Glutamatergic neuron (in vitro differentiated cells): ENCODE measurements around the gene ZNF790. TPM values are rescaled to one million over a fixed set of nuclear protein-coding genes. Genes with fewer than 3 reads are reported as not detected.

ENCODE experiments used
- DNase-seq: peaks from one replicate; pipeline ENCODE4 v3.0.0; 2022
- H3K27ac Mint-ChIP-seq: one replicate; pipeline ENCODE4 v1.8.0; 2020; ENCODE audit warnings: mild to moderate bottlenecking, mixed read lengths, inconsistent platforms; ENCODE audit not compliant: unreplicated experiment
- H3K27me3 Mint-ChIP-seq: one replicate; pipeline ENCODE4 v1.8.0; 2020; ENCODE audit warnings: mild to moderate bottlenecking, moderate library complexity, mixed read lengths, inconsistent platforms; ENCODE audit not compliant: unreplicated experiment
- H3K36me3 Mint-ChIP-seq: one replicate; pipeline ENCODE4 v1.8.0; 2020; ENCODE audit warnings: mild to moderate bottlenecking, mixed read lengths, inconsistent platforms; ENCODE audit not compliant: unreplicated experiment
- H3K4me1 Mint-ChIP-seq: one replicate; pipeline ENCODE4 v1.8.0; 2020; ENCODE audit warnings: mild to moderate bottlenecking, low read depth, mixed read lengths, inconsistent platforms; ENCODE audit not compliant: unreplicated experiment
- H3K4me3 Mint-ChIP-seq: one replicate; pipeline ENCODE4 v1.8.0; 2020; ENCODE audit warnings: mild to moderate bottlenecking, mixed read lengths, inconsistent platforms; ENCODE audit not compliant: unreplicated experiment
- H3K9me3 Mint-ChIP-seq: one replicate; pipeline ENCODE4 v1.8.0; 2020; ENCODE audit warnings: mild to moderate bottlenecking, moderate library complexity, mixed read lengths, inconsistent platforms; ENCODE audit not compliant: unreplicated experiment
- total RNA-seq: library from RNA; stranded (reverse); fragmentation: NEBNext Ultra II Directional; extraction: Animal tissue kit (Norgen Biotek cat#: 25700); gene quantifications from one replicate; pipeline ENCODE4 v1.2.1, GENCODE V29; 2021; ENCODE audit not compliant: unreplicated experiment
- TF ChIP-seq, protein P1 (sequence below): fragments of 200-600 bp; sonication (generic); IDR thresholded peaks from one replicate; pipeline ENCODE4 v1.5.0; 2021; ENCODE audit not compliant: partially characterized antibody, unreplicated experiment

ZNF790 gene
- total RNA-seq, 1 donor from 2014 or later = 13.3 TPM

DNA sequence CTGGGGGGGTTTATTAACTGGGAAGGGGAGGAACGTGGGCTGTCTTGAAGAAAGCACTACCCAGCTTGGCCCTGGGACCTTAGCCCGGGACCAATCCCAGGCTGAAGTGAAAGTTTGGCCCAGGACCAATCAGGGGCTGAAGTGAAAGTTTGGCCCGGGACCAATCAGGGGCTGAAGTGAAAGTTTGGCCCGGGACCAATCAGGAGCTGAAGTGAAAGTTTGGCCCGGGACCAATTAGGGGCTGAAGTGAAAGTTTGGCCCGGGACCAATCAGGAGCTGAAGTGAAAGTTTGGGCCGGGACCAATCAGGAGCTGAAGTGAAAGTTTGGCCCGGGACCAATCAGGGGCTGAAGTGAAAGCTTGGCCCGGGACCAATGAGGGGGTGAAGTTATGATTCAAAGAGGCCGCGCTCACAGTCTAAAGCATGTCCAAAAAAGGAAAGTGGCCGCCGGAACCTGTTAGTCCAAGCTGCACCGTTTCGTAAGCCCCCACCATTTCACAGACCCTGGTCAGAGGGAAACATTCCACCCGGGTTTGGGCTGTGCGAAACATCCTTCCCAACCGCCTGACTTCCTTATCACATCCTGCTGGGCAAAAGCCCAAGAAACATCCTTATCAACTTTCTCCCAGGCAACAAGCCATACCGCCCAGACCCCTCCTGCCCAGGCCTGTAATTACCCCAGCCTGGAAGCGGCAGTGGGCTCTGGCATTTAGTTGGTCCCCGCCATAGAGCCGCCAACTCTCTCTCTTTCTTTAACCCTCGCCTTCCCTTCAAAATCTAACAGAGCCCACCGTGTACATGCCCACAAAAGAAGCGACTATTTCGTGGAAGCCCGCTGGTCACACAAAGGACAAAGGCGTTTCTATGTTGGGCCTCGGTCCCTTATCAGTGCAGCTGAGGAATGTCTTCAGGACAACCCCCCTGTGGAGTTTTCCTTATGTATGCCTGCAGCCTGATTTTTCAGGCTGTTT is 66.6 kb downstream of the ZNF790 start:
- peaks cover 10% of the 10 kb centered on the region for H3K4me1 Mint-ChIP-seq
- H3K9me3 Mint-ChIP-seq = peaks cover 15% of the 10 kb centered on the region
- peak overlapping the region; percentile 11 for H3K27ac Mint-ChIP-seq
- TF ChIP-seq, protein P1, sequence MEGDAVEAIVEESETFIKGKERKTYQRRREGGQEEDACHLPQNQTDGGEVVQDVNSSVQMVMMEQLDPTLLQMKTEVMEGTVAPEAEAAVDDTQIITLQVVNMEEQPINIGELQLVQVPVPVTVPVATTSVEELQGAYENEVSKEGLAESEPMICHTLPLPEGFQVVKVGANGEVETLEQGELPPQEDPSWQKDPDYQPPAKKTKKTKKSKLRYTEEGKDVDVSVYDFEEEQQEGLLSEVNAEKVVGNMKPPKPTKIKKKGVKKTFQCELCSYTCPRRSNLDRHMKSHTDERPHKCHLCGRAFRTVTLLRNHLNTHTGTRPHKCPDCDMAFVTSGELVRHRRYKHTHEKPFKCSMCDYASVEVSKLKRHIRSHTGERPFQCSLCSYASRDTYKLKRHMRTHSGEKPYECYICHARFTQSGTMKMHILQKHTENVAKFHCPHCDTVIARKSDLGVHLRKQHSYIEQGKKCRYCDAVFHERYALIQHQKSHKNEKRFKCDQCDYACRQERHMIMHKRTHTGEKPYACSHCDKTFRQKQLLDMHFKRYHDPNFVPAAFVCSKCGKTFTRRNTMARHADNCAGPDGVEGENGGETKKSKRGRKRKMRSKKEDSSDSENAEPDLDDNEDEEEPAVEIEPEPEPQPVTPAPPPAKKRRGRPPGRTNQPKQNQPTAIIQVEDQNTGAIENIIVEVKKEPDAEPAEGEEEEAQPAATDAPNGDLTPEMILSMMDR = no peak
- H3K27me3 Mint-ChIP-seq = no peaks in the 10 kb centered on the region
- H3K36me3 Mint-ChIP-seq = peaks cover 10% of the 10 kb centered on the region
- no peak for DNase-seq
- peak overlapping the region; percentile 99 for H3K4me3 Mint-ChIP-seq

Other genes starting within 250 kb of the ZNF790 start
- 77.1 TPM for gene ZNF382, start 233.1 kb downstream of the ZNF790 start, total RNA-seq
- gene ZNF461, start 171.6 kb downstream of the ZNF790 start, total RNA-seq = 11.9 TPM
- 5.8 TPM for gene ZNF567, start 150.8 kb downstream of the ZNF790 start, total RNA-seq
- gene ZNF850, start 65.6 kb downstream of the ZNF790 start, total RNA-seq = 3.8 TPM
- 13.2 TPM for gene ZNF345, start 12.5 kb upstream of the ZNF790 start, total RNA-seq
- gene ZNF829, start 77.9 kb upstream of the ZNF790 start, total RNA-seq = 4.5 TPM
- 9.3 TPM for gene ZNF568, start 77.9 kb upstream of the ZNF790 start, total RNA-seq
- 13.2 TPM for gene ZNF420, start 240.0 kb upstream of the ZNF790 start, total RNA-seq